NB4 (cell line): ENCODE data around the gene ABCC4.
A peak's percentile ranks its signal among the peaks of the same experiment; 100 is the strongest.

Source experiments
- POLR2A ChIP-seq: IDR thresholded peaks from 2 replicates; pipeline ENCODE4 v1.6.1; 2011; ENCODE audit warnings: mild to moderate bottlenecking; ENCODE audit not compliant: insufficient read length; ENCODE audit errors: extremely low read depth
- TF ChIP-seq, protein P1 (sequence below): IDR thresholded peaks from one replicate; pipeline ENCODE4 v1.5.1; 2012; ENCODE audit warnings: low read depth, low read length

DNA sequence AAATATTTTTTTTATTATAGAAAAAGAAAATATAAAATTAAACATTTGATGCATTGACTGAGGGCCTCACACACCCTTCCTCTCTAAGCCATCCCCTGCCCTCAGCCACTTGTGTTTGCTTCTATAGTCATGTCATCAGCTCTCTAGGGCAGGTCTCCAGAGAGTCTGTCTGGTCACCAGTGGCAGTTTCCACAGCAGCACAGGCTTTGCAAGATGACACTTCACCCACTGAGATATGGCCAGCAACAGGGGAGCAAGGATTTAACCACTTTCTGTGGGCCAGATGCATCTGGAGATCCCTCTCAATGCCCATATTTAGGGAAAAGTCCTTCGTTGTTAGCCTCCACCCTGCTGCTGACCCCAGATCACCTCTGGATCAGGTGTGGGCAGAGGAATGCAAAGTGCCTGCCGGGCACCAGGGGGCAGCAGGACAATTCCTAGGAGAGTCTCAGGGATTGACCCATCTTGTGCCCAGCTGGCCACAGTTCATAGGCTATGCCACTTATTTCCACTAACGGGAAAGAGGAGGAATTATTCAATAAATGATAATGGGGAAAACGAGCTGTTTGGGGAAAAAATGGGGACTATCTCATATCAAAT lies 4.8 kb downstream of the ABCC4 start:
- TF ChIP-seq, protein P1, sequence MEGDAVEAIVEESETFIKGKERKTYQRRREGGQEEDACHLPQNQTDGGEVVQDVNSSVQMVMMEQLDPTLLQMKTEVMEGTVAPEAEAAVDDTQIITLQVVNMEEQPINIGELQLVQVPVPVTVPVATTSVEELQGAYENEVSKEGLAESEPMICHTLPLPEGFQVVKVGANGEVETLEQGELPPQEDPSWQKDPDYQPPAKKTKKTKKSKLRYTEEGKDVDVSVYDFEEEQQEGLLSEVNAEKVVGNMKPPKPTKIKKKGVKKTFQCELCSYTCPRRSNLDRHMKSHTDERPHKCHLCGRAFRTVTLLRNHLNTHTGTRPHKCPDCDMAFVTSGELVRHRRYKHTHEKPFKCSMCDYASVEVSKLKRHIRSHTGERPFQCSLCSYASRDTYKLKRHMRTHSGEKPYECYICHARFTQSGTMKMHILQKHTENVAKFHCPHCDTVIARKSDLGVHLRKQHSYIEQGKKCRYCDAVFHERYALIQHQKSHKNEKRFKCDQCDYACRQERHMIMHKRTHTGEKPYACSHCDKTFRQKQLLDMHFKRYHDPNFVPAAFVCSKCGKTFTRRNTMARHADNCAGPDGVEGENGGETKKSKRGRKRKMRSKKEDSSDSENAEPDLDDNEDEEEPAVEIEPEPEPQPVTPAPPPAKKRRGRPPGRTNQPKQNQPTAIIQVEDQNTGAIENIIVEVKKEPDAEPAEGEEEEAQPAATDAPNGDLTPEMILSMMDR, result peak; percentile 58
- TF ChIP-seq POLR2A, result no peak
